Activated CD4-positive, alpha-beta T cell treated with anti-CD3 and anti-CD28 coated beads, Interleukin-2, amount 50 U/mL, for 16 hours (primary cell): ENCODE measurements around the gene TMEM253.

Experiments used
- DNase-seq: peaks from one replicate; pipeline ENCODE4 v3.0.0-alpha.2; 2020

TMEM253 gene

DNA sequence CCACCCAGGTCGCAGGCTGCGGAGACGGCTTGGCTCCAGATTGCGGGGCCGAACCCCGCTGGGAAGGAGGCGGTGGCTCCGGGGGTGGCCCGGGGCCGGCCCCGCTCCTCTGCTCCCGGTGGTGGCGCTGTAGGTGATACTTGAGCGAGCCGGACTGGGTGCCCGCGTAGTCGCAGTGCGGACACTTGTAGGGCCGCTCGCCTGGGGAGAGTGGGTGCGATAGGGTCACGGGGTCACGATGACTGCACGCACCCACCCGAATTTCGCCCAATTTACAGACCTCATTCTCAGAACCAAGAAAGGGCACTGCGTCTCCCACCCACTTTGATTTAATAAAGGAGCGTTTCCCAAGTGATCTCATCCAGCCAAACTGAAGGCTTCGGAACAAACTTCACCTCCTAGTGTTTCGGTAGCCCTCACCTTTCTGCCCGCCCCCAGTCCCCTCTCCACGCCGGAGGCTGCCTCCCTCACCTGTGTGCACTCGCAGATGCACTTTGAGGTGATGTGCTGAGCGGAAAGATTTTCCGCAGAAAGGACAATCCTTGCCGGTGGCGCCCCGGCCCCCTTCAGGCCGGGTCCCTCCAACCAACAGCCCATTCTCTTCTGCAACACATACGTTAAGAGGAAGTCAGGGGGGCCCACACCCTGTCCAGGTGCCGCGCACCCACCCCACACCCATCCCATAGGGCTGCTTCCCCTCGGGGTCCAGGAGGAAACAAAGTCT is 9.8 kb upstream of the TMEM253 start:
- DNase-seq, result no peak

DNA sequence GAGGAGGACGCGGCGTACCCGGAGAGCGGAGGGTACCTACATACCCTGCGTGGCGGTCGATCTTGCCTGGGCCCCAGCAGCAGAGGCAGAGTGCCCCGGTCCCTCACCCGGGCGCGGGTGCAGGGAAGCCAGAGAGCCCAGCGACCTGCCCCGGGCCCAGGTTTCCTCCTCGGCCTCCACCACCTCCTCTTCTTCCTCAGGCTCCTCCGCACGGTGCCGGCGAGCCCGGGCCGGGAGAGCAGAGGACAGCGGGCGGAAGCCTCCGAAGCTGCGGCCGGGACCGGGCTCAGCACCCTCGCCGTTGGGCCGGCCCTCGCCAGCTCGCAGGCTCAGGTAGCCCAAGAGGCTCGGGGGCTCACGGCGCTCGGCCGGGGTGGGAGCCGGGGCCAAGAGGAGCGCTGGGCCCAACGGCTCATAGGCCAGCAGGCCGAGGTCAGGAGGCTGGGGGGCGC is 9.0 kb upstream of the TMEM253 start:
- no peak for DNase-seq

DNA sequence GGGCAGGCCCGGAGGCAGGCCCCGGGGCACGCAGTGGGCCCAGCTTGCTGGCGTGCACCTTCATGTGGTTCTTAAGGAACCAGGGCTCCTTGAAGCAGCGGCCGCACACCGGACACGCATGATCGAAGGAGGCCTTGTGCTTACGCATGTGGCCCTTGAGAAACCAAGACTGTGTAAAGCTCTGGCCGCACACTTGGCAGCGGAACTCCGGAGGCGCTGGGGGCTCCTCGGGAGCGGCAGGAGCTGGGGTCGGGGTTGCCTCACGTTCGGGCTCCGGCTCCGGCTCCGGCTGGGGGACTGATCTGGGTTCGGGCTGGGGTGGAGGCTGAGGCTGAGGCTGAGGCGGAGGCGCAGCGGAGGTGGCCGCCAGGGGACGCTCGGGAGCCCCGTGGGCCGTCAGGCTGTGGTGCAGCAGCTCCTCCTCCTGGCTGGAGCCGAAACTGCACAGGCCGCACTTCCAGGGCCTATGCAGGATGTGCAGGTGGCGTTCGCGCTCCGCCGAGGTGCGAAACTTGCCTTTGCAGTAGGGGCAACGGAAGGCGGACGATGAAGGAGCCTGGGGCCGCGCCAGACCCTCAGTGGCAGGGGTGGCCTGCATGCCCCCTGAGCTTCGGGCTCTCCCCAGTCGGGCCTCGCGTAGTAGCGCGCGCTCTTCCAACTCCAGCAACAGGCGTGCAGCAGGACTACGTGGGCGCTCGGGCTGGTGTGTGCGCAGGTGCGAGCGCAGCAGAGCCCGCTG is 8.4 kb upstream of the TMEM253 start:
- peak; percentile 89 for DNase-seq

DNA sequence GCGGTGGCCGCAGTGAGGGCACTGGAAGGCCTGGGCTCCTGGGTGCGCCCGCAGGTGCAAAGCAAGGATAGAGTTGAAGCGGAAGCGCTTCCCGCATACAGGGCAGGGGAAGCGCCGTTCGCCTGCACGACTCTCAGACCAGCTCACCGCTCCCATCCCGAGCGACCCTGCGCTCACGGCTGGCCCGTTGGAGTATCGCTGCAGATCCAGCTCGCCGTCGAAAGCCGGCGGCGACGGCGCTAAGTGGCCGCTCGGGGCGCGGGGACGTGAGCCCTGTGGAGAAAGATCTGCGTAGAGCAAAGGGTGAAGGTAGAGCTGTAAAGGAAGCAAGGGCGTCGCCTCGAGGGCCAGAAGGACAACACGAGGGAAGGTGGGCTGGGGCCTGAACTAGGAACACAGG is 7.8 kb upstream of the TMEM253 start:
- no peak for DNase-seq

DNA sequence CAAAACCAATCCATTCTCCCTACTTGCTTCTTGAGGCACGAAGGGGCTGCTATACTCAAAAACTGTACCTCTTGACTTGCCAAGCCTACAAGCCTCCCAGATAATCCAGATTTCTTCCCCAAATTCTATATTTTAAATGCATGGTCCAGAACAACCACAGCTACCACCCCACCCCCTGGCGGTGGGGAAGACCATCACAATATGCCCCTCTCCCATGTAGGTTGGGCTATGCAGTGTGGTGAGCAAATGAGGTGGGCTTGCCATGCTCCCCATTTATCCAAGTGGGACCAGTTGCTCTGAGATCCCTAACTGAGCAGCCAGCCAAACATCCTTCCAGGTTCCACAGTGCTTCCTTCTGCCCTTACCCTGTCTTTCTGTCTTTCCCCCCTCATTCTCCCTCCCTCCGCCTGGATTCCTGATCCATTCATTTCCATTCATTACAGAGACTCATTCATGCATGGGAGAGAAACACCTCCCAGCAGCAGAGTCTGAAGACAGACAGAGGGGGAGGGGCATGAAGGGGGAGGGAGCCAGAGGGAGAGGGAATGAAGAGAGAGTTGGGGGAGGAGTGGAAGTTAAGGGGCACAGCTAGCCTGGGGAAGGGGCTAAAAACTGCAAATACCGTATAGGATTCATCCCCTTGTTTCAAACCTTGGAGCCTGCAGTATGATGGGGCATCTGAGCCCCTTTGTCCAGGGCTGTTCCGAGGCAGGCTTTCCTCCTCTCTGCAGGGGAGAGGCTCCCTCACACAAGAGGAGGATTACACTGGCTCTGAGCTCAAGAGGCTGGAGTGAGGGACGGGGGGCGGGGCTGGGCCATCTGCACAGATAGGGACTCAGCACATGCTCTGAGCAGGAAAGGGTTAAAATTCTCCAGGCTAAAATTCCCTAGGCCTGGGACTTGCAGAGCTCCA is 6.8 kb upstream of the TMEM253 start:
- DNase-seq, result no peak

DNA sequence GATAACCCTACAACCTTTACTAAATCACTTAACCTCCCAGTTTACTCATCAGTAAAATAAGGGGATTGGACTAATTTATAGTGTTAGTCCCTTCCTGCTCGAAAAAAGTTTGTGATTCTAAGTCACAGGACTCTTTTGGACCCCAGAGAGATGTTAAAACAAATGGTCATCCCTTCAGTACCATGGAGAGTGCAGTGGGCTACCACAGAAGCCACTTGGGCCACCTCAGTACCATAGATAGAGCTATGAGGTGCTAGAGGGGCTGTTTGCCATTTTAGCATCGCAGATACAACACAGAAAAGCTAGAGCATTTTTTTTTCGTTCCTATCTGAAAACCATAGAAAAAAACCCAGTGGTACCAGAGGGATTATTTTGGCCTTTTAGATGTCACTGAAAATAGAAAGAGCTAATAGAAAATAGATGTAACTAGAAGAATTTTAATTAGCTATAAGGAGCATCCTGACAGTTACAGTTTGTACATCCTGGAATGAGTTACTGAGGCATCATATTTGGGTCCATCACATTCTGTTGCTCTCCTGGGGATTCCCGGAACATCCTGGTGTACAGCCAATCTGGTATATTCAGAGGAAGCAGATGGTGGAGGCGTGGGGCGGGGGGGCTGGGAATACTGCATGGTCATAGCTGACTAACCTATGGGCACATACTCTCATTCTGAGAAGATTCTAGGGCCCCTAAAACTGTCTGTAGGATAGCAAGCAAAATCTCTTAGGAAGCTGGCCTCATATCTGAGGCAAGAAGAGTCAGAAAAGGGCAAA is 5.2 kb upstream of the TMEM253 start:
- DNase-seq, result no peak

DNA sequence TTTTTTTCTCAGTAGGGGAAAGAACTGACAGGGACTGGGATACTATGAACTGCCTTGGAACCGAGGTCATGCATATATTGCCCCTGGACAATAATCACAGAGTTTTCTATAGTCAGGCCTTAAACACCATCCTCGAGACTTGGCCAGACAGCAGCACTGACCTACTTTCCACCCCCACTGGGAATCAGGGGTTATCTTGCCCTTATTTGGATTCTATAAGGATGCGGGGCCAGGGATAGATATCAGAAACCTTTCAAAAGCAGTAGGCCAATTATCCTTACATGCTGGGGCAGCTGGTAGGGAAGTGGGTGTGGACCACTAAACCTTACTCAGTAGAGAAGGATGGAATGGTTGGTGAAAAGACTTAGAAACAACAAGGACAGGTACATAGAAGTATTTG is 4.4 kb upstream of the TMEM253 start:
- DNase-seq, result no peak

DNA sequence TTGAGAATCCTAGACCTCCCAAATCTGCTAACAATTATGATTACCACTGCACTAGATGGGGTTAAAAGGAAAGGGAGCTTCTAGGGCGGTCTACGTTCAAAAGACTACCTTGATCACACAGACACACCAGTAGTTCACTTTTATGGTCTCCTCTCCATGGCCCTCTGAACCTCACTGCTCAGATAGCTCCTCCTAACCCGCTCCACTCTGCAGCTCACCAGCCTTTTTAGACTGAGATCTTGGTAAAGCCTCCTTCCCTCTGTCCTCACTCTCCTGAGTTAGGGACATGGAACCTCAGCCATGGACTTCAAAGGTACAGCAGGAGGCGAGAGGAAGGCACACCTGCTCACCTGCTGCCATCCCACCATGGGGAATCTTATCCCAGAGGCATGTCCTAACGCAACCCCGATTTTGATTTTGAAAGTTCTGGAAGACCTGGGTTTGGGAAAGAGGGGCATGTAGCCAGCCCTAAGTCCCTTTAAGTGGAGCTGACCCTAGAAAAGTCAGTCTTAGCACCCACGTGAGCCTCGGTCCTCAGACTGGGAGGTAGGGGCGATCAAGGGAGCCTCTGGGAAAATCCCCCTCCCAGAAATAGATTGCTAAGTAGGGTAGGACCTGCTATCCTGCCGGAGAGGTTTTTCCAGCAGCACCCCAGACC is 3.8 kb upstream of the TMEM253 start:
- no peak for DNase-seq

DNA sequence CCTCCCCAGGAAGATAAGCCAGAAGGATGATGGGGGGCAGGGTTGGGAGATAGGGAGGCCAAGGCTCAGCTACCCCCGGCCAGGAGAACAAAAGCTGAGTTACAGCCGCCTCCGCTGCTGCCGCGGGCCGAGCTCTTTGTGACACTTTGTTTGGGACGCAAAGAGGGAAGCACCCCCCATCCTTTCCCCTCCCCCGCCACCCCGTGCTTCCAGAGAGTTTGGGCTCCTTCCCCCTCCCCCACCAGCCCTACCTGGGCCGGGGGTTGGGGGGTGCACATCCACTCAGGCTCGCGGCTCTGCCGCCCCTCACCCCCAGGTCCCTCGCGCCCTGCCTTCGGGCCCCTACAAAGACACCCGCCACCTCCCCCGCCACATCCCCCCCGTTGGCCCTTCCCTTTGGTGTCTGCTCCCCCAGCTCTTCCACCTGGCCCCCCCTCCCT is 3.2 kb upstream of the TMEM253 start:
- no peak for DNase-seq

DNA sequence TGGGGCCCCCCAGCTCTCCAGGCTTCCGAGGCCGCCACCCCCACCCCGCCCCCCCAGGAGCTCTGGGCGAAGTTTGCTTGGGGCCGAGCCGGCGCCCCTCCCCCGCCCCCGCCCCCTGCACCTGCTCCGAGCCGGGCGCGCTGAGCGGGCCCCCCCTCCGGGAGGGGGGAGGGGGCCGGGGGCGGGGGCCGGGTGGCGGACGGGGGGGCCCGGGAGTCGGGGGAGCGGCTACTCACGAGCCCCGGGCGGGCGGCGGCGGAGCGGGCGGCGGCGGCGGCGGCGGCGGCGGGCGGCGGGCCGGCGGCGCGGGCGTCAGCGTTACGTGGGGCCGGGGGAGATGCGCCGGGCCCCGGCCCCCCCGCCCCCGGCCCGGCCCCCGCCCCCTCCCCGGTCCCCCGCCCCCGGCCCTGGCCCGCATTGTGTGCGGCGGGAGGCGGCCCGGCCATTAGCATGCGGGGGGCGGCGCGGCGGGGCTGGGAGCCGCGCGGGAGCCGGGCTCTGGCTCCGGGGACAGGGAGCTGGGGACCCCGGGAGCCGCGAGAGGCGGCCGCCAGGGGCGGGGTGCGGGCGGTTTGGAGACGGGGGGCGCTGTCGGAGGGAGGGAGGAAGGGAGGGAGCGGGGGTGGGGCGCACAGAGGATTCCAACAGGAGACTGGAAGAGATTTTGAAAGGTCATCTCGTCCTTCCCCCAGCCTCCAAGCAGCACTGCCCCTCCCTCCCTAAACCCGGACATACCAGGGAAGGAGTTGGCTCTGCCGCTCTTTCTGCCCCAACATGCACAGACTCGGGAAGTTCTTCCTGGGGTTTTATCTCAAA is 2.6 kb upstream of the TMEM253 start, which contains the start of gene ZNF219:
ZNF219 (minus strand) TSS at position 580 of the 816 bp plus-strand sequence. CDS start 5,064 bp downstream, outside the sequence.
- DNase-seq, result no peak

DNA sequence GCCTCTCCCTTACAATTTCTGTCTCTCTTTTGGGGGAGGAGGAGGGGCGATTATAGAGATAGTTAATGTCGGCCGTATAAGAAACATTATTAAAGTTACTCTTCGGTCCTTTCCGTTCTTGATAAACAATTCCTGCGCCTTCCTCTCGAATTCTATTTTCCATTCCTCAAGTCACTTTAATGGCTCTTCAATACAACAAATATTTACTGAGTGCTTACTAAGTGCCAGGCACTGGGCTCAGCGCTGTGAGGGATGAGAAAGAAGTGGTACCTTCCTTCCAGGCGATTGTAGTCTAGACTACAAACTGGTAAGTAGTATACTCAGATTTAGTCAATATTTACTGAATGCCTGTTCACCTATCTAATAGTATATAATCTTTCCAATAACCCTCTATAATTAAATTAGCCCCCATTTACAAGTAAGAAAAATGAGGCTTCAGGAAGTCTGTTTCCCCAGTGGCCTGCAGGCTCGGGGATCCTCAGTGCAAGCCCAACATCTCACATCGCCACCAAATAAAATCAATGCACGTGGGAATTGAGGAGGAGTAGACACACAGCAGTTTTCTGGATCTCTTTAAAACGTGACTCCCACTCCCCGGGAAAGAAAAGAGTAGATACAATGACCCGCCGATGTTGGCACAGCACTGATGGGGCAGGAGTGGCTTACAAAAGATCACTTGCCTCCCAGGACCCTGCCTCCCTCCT is 1.8 kb upstream of the TMEM253 start:
- DNase-seq, result no peak

DNA sequence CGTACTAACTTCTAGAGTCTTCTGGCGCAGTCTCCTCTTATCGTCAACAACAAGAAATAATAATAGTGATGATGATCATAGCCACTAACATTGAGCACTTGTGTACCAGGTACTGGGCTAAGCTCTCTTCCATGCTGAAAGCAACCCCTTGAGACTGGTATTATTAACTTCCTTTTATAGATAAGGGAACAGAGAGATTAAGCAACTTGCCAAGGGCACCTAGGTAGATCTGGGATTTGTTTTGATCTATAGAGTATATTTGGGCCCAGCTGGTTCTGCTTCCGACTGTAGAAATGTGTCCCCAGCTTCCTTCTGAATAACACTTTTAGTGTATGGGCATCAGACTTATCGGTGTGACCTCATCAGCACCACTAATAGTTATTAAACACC is 1.3 kb upstream of the TMEM253 start:
- no peak for DNase-seq

DNA sequence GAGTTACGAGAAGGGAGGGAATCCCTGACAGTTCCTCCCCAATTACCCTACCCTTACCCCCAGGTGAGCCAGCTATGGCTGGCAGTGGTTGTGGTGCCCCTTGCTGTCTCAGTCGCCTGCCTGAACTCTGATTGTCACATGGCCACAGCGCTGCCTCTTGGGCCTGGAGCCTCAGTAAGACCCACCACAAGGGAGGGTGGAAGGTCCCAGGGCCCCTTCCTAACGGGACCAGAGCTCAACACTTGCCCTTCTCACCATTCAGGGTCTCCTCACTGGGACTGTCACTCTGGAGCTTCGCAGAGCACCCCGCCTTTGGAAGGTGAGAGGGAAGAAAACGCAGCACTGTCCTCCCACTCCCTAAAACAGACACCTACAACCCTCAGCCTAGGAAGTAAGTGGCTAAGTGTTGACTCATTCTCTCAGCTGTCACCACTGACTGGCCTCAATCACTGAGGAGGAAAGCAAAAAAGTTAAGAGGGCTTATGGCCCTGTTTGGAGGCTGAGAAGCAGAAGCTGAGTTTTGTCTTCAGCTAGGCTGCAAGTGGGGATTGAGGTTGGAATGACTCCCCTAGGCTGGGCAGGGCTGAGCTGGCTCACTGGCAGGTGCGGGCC is 1.0 kb downstream of the TMEM253 start:
- DNase-seq, result peak; percentile 34

DNA sequence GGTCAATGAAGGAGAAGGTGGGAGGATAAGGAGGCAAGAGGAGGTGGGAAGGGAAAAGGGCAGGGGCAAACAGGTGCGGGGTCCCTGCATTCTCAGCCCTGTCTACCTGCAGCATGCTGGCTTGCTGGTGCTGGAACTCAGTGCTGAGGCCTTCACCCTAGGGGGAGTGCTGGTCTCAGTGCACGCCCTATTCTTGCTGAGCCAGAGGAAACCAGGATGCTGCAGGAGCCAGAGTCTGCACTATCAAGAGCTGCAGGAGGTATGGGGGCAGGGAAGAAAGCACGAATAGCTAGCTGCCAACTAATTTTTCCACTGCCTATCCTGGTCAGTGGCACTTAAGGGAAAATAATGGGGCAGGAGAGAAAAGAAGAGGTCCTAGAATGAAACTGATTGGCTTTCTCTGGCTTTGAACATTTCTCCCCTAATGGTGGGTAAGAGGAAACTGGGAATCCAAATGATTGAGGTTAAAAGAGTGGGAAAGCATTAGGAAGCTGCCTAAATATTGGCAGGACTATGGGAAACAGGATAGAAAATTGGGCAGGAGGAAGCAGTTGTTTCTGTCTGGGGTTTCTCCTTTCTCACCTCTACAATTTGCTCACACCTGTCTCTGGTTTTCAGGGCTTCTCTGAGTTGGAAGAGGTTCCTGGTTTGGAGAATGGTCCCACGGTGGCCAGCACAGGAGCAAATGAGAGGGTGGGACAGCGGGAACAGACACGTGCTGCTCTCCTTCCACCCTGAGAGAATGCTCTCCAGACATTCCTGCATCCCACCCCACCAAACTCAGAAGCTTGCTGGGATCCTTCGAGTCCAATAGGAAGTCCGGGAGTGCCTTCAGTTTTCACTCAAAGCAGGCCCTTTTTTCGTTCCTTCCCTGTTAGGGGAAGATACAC is 1.9 kb downstream of the TMEM253 start:
- no peak for DNase-seq

DNA sequence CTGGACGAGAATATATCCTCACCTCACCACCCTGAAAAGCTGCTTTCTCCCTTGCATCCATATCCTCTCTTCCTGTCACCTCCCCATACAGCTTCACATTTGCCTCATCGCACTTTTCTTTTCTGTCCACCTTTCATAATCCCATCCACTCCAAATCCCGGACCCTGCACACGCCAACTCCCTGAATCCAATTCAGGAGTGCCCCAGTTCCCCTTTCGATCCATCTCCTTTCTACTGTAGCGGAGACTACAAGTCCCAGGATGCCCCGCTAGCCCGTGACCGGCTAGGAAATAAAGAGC is 2.5 kb downstream of the TMEM253 start:
- DNase-seq, result no peak

DNA sequence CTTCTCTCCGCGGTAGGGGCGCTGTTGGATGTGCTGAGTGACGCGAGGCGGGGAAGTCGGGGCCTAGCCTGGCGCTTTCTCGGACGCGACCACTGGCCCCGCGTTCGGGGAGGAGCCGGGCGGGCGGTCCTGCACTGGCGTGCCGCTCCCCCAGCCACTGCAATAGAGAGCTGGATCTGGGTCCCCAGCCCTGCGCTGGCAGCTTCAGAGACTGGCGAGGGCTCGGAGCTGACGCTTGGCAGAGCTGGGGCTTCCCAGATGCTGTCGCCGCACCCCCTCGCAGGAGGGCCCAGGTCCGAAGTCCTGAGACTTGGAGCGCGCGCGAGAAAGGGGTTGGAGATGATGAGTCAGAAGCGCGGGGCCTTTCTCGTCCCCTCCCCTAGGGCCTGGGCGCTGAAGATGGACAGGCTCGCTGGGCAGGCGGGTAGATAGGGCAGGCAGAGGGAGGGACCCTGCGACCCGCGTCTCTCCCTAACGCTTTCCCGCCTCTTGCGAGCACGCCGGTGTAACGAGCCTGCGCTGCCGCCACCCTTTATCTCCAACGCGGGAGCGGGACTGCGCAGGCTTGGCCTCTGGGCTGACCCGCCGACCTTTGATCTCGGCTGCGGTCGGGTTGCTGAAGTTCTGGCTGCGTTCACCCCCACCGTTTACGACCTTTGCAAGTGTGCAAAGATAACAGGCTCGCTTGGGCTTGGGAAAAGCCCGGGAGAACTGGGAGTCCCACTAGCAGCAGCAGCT is 3.0 kb downstream of the TMEM253 start:
- peak; percentile 96 for DNase-seq

DNA sequence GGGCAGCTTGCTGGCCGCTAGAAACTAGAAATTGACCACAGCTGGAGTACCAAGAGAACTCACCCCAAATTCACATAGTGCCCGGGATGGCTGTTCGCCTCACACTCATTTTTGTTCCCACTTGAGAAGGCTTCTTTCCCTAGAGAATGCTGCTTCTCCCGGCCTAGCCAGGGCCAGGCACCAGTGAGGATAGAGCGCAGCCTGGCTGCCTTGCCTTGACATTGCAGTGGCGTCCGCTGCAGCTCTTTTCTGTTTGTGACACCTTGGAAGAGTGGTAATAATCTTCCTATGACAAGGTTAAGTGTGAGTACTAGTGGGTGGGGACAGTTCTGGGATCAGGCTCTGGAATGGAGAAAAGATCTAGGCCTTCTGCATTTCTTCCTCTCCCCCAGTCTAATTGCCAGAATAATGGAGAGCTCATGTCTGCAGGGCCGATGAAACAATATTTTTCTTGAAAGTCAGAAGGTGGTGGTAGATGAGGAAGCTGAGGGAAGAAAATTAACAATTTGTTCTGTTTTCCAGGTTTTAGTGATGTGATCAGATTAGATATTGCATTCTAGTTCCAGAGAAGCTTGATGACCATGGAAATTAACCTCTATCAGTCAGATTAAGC is 3.7 kb downstream of the TMEM253 start:
- DNase-seq, result peak; percentile 71

DNA sequence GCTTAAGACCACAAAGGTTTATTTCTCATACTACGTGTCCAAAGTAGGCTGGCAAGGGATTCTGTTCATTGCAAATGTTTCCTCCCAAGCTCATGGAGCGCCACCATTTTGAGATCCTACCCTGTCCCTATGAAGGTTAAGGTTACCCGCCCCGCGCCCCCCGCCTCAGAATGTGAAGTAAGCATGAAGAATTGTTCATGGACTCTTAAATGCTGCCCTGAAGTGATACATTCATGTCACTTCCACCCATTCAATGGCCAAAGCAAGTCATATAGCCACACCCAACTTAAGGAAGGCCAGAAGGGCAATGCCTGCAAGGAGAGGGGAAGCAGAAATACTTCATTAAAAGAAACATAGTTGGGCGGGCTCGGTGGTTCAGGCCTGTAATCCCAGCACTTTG is 4.2 kb downstream of the TMEM253 start:
- no peak for DNase-seq
